Measurements from ENCODE around the gene DHX32.

- no peak for TF ChIP-seq POLR2A (IDR thresholded peaks at IDR 0.05)
- TF ChIP-seq POLR2AphosphoS5 (IDR thresholded peaks at IDR 0.05), result no peak
- no peak for TF ChIP-seq CTCF (IDR thresholded peaks at IDR 0.05)
- TF ChIP-seq EP300 (IDR thresholded peaks at IDR 0.05), result no peak
These were observed 79.0 kb downstream of the DHX32 start for GRCh38 chr10:125802131-125802530.

Measured in gastroesophageal sphincter (tissue), 3 donors.